CD14-positive monocyte (primary cell): ENCODE results near the gene FMR1NB. TPM values are rescaled to one million over a fixed set of nuclear protein-coding genes. Genes with fewer than 3 reads are reported as not detected.

Experiments
- DNase-seq, 3 donors: peaks; one replicate each; pipeline ENCODE4 v3.0.0-alpha.2; 2011 to 2022
- H2AFZ ChIP-seq: 2 replicates; pipeline ENCODE4 v1.6.0; 2012; ENCODE audit warnings: mild to moderate bottlenecking, low read depth, low read length, inconsistent platforms; ENCODE audit not compliant: insufficient read depth, poor library complexity, severe bottlenecking
- H3K27ac ChIP-seq, 2 donors: 1 replicate in 1 of 2; 2 replicates in 1 of 2; pipeline ENCODE4 v1.5.1; 2012 to 2013; ENCODE audit warnings: low read length in 2 of 2, control low read depth in 1 of 2, inconsistent platforms in 1 of 2, low read depth in 1 of 2, mild to moderate bottlenecking in 1 of 2
- H3K27me3 ChIP-seq, 2 donors: one replicate each; pipeline versions ENCODE4 v1.6.0 to v1.6.1; 2011 to 2013; ENCODE audit warnings: low read length in 2 of 2; ENCODE audit not compliant: control insufficient read depth in 2 of 2, insufficient read depth in 2 of 2
- H3K36me3 ChIP-seq, 2 donors: replicated peaks in 1 of 2; 1 replicate in 1 of 2; 2 replicates in 1 of 2; pipeline versions ENCODE4 v1.5.1 to v1.6.1; 2012 to 2013; ENCODE audit warnings: low read length in 2 of 2, control low read depth in 1 of 2, inconsistent platforms in 1 of 2, mild to moderate bottlenecking in 1 of 2; ENCODE audit not compliant: insufficient read depth in 2 of 2, control insufficient read depth in 1 of 2
- H3K4me1 ChIP-seq, 2 donors: 1 replicate in 1 of 2; 2 replicates in 1 of 2; pipeline versions ENCODE4 v1.5.1 to v1.6.1; 2012 to 2013; ENCODE audit warnings: low read length in 2 of 2, control low read depth in 1 of 2, inconsistent platforms in 1 of 2, mild to moderate bottlenecking in 1 of 2, moderate library complexity in 1 of 2; ENCODE audit not compliant: insufficient read depth in 2 of 2, control insufficient read depth in 1 of 2
- H3K4me2 ChIP-seq: replicated peaks from 2 replicates; pipeline ENCODE3; 2012; ENCODE audit warnings: low read length, moderate library complexity, mild to moderate bottlenecking; ENCODE audit not compliant: poor library complexity, severe bottlenecking; ENCODE audit errors: extremely low read depth
- H3K4me3 ChIP-seq, 3 experiments: fragments of 200-600 bp in 1 of 3; sonication (generic) in 1 of 3; replicated peaks in 1 of 3; 1 replicate in 2 of 3; 2 replicates in 1 of 3; pipeline ENCODE4 v1.5.1; 2011 to 2013; ENCODE audit warnings: low read length in 3 of 3, mild to moderate bottlenecking in 3 of 3, control low read depth in 2 of 3, low read depth in 2 of 3, inconsistent platforms in 1 of 3, moderate library complexity in 1 of 3
- H3K79me2 ChIP-seq: 2 replicates; pipeline ENCODE4 v1.6.0; 2012; ENCODE audit warnings: mild to moderate bottlenecking, control low read depth, inconsistent platforms, low read length, moderate library complexity; ENCODE audit not compliant: insufficient read depth
- H3K9ac ChIP-seq: 2 replicates; pipeline ENCODE4 v1.6.0; 2017; ENCODE audit warnings: low read length, mild to moderate bottlenecking; ENCODE audit not compliant: insufficient read depth, poor library complexity, severe bottlenecking
- H3K9me3 ChIP-seq, 2 donors: replicated peaks in 1 of 2; 1 replicate in 1 of 2; 2 replicates in 1 of 2; pipeline versions ENCODE4 v1.5.1 to v1.6.1; 2012 to 2013; ENCODE audit warnings: low read length in 2 of 2, control low read depth in 1 of 2; ENCODE audit not compliant: control insufficient read depth in 1 of 2, insufficient read depth in 1 of 2
- H4K20me1 ChIP-seq: 2 replicates; pipeline ENCODE4 v1.6.0; 2012; ENCODE audit warnings: mild to moderate bottlenecking, low read length, control low read depth, moderate library complexity; ENCODE audit not compliant: insufficient read depth
- H3K27ac Mint-ChIP-seq, 7 donors: one replicate each; pipeline ENCODE4 v1.8.0; 2020; ENCODE audit warnings: mild to moderate bottlenecking in 7 of 7, mixed read lengths in 7 of 7, moderate library complexity in 6 of 7, inconsistent platforms in 2 of 7
- H3K27me3 Mint-ChIP-seq, 3 donors: one replicate each; pipeline ENCODE4 v1.8.0; 2021 to 2022; ENCODE audit warnings: low read depth in 3 of 3, mild to moderate bottlenecking in 3 of 3, mixed read lengths in 3 of 3, moderate library complexity in 3 of 3, inconsistent platforms in 1 of 3
- H3K36me3 Mint-ChIP-seq, 2 donors: one replicate each; pipeline ENCODE4 v1.8.0; 2020; ENCODE audit warnings: mixed read lengths in 2 of 2, inconsistent platforms in 1 of 2, mild to moderate bottlenecking in 1 of 2
- H3K4me1 Mint-ChIP-seq: one replicate; pipeline ENCODE4 v1.8.0; 2020; ENCODE audit warnings: mild to moderate bottlenecking, mixed read lengths
- H3K4me3 Mint-ChIP-seq, 2 donors: one replicate each; pipeline ENCODE4 v1.8.0; 2020; ENCODE audit warnings: mild to moderate bottlenecking in 2 of 2, mixed read lengths in 2 of 2, moderate library complexity in 1 of 2
- H3K9me3 Mint-ChIP-seq, 7 donors: one replicate each; pipeline ENCODE4 v1.8.0; 2020 to 2022; ENCODE audit warnings: mixed read lengths in 7 of 7, mild to moderate bottlenecking in 6 of 7, moderate library complexity in 6 of 7, inconsistent platforms in 2 of 7
- CTCF ChIP-seq: fragments of 200-600 bp; IDR thresholded peaks from one replicate; pipeline ENCODE4 v1.8.0; 2022; ENCODE audit warnings: antibody characterized with exemption, mild to moderate bottlenecking
- WGBS: methylation state at CpG from one replicate; pipeline ENCODE4 v1.1.5; 2013; ENCODE audit warnings: missing lambda C conversion rate; ENCODE audit not compliant: insufficient coverage; 5-methylcytosine and 5-hydroxymethylcytosine counted together
- intact Hi-C, 2 donors: fragments of 100-400 bp; cut with micrococcal nuclease; formaldehyde crosslinking; loops; one replicate each; pipeline versions ENCODE4 v1.15.0 to v1.15.1; 2023
- polyA plus RNA-seq, 3 donors: library from polyadenylated mRNA; depleted of rRNA in 1 of 3; unstranded in 2 of 3; stranded (reverse) in 1 of 3; fragments of 300-500 nt in 2 of 3; fragments of >200 nt in 1 of 3; fragmentation: Illumina TruSeq in 2 of 3; gene quantifications; 1 replicate in 2 of 3; 2 replicates in 1 of 3; pipeline ENCODE4 v1.2.3, GENCODE V29; 2012 to 2021

The FMR1NB gene
- polyA plus RNA-seq, 3 donors: not detected

- Mint-ChIP-seq H3K4me3 (no peak overlapping the region), H3K4me1 (no peaks in the 10 kb centered on the region), H3K36me3 (peaks cover 45 to 46% of the 10 kb centered on the region in 2 donors), H3K9me3 (no peaks in the 10 kb centered on the region), H3K27me3 (no peaks in the 10 kb centered on the region), H3K27ac (no peak overlapping the region)
- no peak for DNase-seq
- no CpG with 5 or more reads among the region's 3 CpGs for WGBS
- H3K9me3 ChIP-seq: no peaks in the 10 kb centered on the region
- H3K36me3 ChIP-seq: peaks cover 48 to 84% of the 10 kb centered on the region in 2 donors
- H2AFZ ChIP-seq: no peak overlapping the region
- H3K79me2 ChIP-seq: no peaks in the 10 kb centered on the region
- no peak overlapping the region for H3K9ac ChIP-seq
- no peaks in the 10 kb centered on the region for H4K20me1 ChIP-seq
- H3K4me2 ChIP-seq: no peak overlapping the region
- H3K27me3 ChIP-seq: no peaks in the 10 kb centered on the region
- no peak for TF ChIP-seq CTCF
- no peak overlapping the region for H3K27ac ChIP-seq
- no peak overlapping the region for H3K4me3 ChIP-seq
- H3K4me1 ChIP-seq: no peaks in the 10 kb centered on the region
- intact Hi-C loops: no loop called here
Measured at GRCh38 chrX:147935156-147935758, 45.9 kb upstream of the FMR1NB start.

GRCh38 chrX:147945286-147945685 lies 35.9 kb upstream of the FMR1NB start:
- no peaks in the 10 kb centered on the region for H3K79me2 ChIP-seq
- Mint-ChIP-seq H3K4me3 (no peak overlapping the region), H3K27me3 (peaks cover 0 to 2% (median 2%) of the 10 kb centered on the region in 3 donors), H3K27ac (no peak overlapping the region), H3K9me3 (no peaks in the 10 kb centered on the region), H3K36me3 (peaks cover 64 to 68% of the 10 kb centered on the region in 2 donors), H3K4me1 (no peaks in the 10 kb centered on the region)
- no peak overlapping the region for H3K9ac ChIP-seq
- no peak overlapping the region for H3K4me2 ChIP-seq
- no peak overlapping the region for H3K4me3 ChIP-seq
- intact Hi-C loops: no loop called here
- H3K27me3 ChIP-seq: no peaks in the 10 kb centered on the region
- DNase-seq: no peak
- no peaks in the 10 kb centered on the region for H4K20me1 ChIP-seq
- H3K27ac ChIP-seq: no peak overlapping the region
- WGBS: no CpG with 5 or more reads among the region's 5 CpGs
- no peak overlapping the region for H2AFZ ChIP-seq
- H3K36me3 ChIP-seq: peaks cover 46 to 89% of the 10 kb centered on the region in 2 donors
- no peaks in the 10 kb centered on the region for H3K4me1 ChIP-seq
- H3K9me3 ChIP-seq: no peaks in the 10 kb centered on the region
- TF ChIP-seq CTCF: no peak
